Adrenal gland (tissue), 12 donors: ENCODE results near the gene GDPGP1. TPM values are rescaled to one million over a fixed set of nuclear protein-coding genes. Genes with fewer than 3 reads are reported as not detected.
A peak's percentile ranks its signal among the peaks of the same experiment; 100 is the strongest.
"Not testable (repeated sequence)": the region's sequence is repeated elsewhere in the genome, so short reads cannot be mapped to it uniquely, and the experiment has no call there.

Experiments
- DNase-seq, 7 donors: peaks; one replicate each; pipeline ENCODE4 v3.0.0-alpha.2; 2019 to 2020
- H3K27ac ChIP-seq, 5 donors: fragments of 200-600 bp; sonication (generic) in 4 of 5; 1 replicate in 3 of 5; 2 replicates in 2 of 5; pipeline versions ENCODE4 v1.5.1 to v1.8.0; 2016 to 2020; ENCODE audit warnings: mild to moderate bottlenecking in 1 of 5
- H3K27me3 ChIP-seq: fragments of 200-600 bp; 2 replicates; pipeline ENCODE4 v1.8.0; 2021
- H3K36me3 ChIP-seq, 2 donors: fragments of 200-600 bp; replicated peaks in 1 of 2; 1 replicate in 1 of 2; 2 replicates in 1 of 2; pipeline versions ENCODE4 v1.5.1 to v1.8.0; 2018 to 2022
- H3K4me1 ChIP-seq, 2 donors: fragments of 200-600 bp; replicated peaks in 1 of 2; 1 replicate in 1 of 2; 2 replicates in 1 of 2; pipeline versions ENCODE4 v1.5.1 to v1.8.0; 2018 to 2021
- H3K4me3 ChIP-seq, 4 donors: fragments of 200-600 bp; sonication (generic) in 3 of 4; one replicate each; pipeline ENCODE4 v1.5.1; 2016 to 2018
- H3K9me3 ChIP-seq, 3 donors: fragments of 200-600 bp; sonication (generic) in 1 of 3; replicated peaks in 1 of 3; 1 replicate in 2 of 3; 2 replicates in 1 of 3; pipeline versions ENCODE4 v1.5.1 to v1.8.0; 2016 to 2021
- POLR2A ChIP-seq, 2 donors: fragments of 450-650 bp; IDR thresholded peaks; one replicate each; pipeline ENCODE4 v1.6.1; 2017; ENCODE audit warnings: antibody characterized with exemption in 2 of 2, mild to moderate bottlenecking in 2 of 2, moderate library complexity in 1 of 2
- WGBS, 4 donors: extraction: QIAGEN DNeasy Blood & Tissue Kit in 2 of 4; methylation state at CpG; one replicate each; pipeline versions ENCODE4 v1.1.5 to v1.1.7; 2013 to 2017; 5-methylcytosine and 5-hydroxymethylcytosine counted together
- intact Hi-C, 2 donors: fragments of 100-400 bp; cut with DNase I; formaldehyde crosslinking; loops; one replicate each; pipeline versions ENCODE4 v1.14.1 to v1.15.0; 2022 to 2023
- polyA plus RNA-seq, 3 donors: library from polyadenylated mRNA; stranded (reverse); fragments of 200-250 nt in 2 of 3; fragments of 350-450 nt in 1 of 3; fragmentation: Illumina TruSeq in 1 of 3; extraction: RNeasy Lipid Tissue Mini Kit (QIAGEN cat#74804) in 1 of 3; gene quantifications; one replicate each; pipeline ENCODE4 v1.2.3, GENCODE V29; 2013 to 2014
- small RNA-seq, 2 donors: library from RNA; depleted of rRNA; stranded (forward); fragments of <200 nt; gene quantifications; one replicate each; pipeline ENCODE3, GENCODE V24; 2016
- total RNA-seq, 9 donors: library from RNA; depleted of rRNA in 4 of 9; stranded (reverse); fragments of >200 nt in 4 of 9; fragments of 120-200 nt in 1 of 9; fragmentation: NEBNext Ultra II Directional in 1 of 9; extraction: Animal tissue kit (Norgen Biotek cat#: 25700) in 1 of 9; gene quantifications; one replicate each; pipeline versions ENCODE4 v1.1.0 to v1.2.4, GENCODE V29; 2013 to 2023
- TF ChIP-seq, protein P1 (sequence below), 6 experiments: fragments of 450-650 bp in 4 of 6; fragments of 200-600 bp in 2 of 6; sonication (generic) in 1 of 6; IDR thresholded peaks; 1 replicate in 5 of 6; 2 replicates in 1 of 6; pipeline versions ENCODE4 v1.5.1 to v1.8.0; 2016 to 2021; ENCODE audit warnings: antibody characterized with exemption in 6 of 6, mild to moderate bottlenecking in 2 of 6, moderate library complexity in 1 of 6
- donor health status: healthy with polysubstance abuse.
- donor health status: Bipolar disorder and iron deficiency.
- donor health status: DM: yes; HTN: yes; CAD: no.
- donor health status: DM: no; HTN: no; CAD: no.
- donor health status: DM: no; HTN: no; CAD: no.
- donor health status: DM: yes; HTN: yes; CAD: no.

GDPGP1 gene
- total and polyA plus RNA-seq, 12 donors: 2.6 to 17.1 (median 8.5) TPM

DNA sequence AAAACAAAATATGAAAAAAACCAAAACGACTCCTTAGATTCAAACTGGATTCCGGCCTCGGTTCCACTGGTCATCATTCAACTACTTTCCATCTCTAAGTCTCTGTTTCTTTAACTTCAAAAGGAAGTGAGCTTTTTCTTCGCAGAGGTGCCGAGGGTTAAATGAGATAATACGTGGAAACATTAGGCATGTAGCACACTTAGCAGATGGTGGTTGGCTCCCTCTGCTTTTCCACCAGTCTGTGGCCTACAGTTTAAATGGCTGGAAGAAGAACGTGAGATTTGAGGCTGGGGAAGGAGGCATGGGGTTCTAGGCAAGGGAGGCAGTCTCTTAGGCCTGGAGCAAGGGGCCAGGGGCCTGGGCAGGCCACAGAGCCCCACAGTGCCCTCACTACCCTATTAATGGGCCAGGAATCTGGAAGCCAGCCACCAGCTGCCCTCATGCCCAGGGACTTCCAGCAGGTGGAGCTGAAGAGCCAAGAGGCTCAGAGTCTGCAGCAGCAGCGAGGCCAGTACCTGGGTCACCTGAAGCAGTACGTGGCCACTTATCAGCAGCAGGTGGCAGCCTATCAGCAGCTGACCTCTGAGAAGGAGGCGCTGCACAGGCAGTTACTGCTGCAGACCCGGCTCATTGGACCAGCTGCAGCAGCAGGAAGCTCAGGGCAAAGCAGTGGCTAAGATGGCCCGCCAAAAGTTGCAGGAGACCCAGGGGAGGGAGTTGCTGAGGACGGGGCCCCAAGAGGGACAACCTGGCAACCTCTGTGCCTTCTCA lies 59.2 kb downstream of the GDPGP1 start:
- H3K36me3 ChIP-seq, H3K4me3 ChIP-seq, intact Hi-C loops, H3K27me3 ChIP-seq, H3K4me1 ChIP-seq, H3K9me3 ChIP-seq, H3K27ac ChIP-seq: not testable (repeated sequence)
- 50 to 56% (median 51%) methylated on average over 9 to 13 of the region's 13 CpGs for WGBS, 4 donors
- TF ChIP-seq, protein P1, sequence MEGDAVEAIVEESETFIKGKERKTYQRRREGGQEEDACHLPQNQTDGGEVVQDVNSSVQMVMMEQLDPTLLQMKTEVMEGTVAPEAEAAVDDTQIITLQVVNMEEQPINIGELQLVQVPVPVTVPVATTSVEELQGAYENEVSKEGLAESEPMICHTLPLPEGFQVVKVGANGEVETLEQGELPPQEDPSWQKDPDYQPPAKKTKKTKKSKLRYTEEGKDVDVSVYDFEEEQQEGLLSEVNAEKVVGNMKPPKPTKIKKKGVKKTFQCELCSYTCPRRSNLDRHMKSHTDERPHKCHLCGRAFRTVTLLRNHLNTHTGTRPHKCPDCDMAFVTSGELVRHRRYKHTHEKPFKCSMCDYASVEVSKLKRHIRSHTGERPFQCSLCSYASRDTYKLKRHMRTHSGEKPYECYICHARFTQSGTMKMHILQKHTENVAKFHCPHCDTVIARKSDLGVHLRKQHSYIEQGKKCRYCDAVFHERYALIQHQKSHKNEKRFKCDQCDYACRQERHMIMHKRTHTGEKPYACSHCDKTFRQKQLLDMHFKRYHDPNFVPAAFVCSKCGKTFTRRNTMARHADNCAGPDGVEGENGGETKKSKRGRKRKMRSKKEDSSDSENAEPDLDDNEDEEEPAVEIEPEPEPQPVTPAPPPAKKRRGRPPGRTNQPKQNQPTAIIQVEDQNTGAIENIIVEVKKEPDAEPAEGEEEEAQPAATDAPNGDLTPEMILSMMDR (IDR thresholded peaks at IDR 0.05): peak; percentile 53 to 80 (median 68)
- peak; percentile 67 to 86 (median 78) for DNase-seq

DNA sequence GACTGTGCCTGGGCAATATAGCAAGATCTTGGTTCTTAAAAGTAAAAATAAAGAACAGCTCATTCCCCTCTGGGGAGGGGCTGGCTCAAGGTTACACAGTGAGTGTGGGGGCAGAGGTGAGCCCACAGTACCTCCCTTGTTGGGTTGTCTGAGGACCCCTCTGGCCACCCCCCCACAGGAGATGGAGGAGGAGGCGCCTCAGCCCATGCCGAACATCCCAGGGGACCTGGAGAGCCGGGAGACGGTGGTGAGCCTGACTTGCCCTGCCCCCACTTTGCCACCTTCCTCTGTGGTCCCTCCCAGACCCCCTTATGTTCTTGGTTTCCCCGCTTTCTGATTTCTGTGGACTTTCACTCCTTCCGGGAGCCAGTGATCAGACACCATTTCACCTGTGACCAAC lies 60.1 kb downstream of the GDPGP1 start:
- Histone ChIP-seq H3K9me3 (no peaks in the 10 kb centered on the region), H3K27ac (no peak overlapping the region), H3K4me1 (no peaks in the 10 kb centered on the region), H3K4me3 (no peak overlapping the region), H3K36me3 (no peaks in the 10 kb centered on the region), H3K27me3 (no peaks in the 10 kb centered on the region)
- TF ChIP-seq POLR2A (IDR thresholded peaks at IDR 0.05): no peak
- TF ChIP-seq, protein P1 (IDR thresholded peaks at IDR 0.05): no peak
- DNase-seq: no peak
- WGBS, 4 donors: 73 to 89% (median 81%) methylated on average over 6 of the region's 6 CpGs
- intact Hi-C loops: no loop called here

DNA sequence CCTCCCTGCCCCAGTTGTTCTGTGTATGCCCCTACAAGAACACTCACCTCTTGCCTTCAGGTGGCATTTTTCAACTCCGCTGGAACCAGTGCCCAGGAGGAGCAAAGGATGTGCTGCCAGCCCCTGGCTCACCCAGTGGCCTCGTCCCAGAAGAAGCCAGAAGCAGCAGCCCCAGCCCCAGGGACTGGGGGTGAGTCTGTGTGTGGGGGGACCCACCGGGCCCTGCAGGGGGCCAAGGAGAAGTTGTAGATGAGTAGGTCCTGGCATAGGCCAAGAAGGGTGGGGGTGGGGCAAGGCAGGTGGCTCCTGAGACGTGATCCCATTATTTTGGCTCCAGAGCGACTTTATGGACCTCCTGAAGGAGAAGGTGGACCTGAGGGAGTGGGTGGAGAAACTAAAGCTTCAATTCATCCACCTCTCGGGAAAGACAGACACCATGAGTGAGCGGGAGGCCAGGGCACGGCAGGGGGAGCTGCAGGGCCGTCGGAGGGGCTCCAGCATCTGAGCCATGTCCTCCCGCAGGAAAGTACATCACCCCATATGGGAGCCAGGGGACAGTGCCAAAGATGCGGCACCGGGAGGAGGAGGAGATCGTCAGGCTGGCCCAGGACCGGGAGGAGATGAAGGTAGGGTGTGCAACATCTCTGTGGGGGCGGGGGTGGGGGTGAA lies 60.7 kb downstream of the GDPGP1 start:
- no peaks in the 10 kb centered on the region for H3K4me1 ChIP-seq
- H3K27me3 ChIP-seq: no peaks in the 10 kb centered on the region
- intact Hi-C loops: no loop called here
- no peak overlapping the region for H3K4me3 ChIP-seq
- H3K9me3 ChIP-seq: no peaks in the 10 kb centered on the region
- no peak for DNase-seq
- no peak for TF ChIP-seq POLR2A (IDR thresholded peaks at IDR 0.05)
- TF ChIP-seq, protein P1 (IDR thresholded peaks at IDR 0.05): no peak
- no peaks in the 10 kb centered on the region for H3K36me3 ChIP-seq
- WGBS, 4 donors: 60 to 73% (median 71%) methylated on average over 9 to 16 of the region's 16 CpGs
- H3K27ac ChIP-seq: no peak overlapping the region

DNA sequence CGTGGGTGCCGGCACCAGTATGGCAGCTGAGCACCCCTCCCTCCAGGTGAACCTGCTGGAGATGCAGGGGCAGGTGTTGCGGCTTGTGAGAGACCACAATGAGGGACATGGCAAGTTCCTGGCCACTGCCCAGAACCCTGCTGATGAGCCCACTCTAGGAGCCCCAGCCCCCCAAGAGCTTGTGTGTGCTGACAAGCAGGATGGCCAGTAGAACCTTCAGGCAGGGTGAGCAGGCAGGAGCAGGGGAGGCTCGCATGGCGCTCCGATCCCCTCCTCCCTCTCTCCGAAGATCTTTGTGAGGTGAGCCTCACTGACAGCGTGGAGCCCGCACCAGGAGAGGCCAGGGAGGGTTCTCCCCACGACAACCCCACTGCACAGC lies 61.2 kb downstream of the GDPGP1 start:
- DNase-seq: no peak
- 73 to 100% (median 79%) methylated on average over 1 to 10 of the region's 10 CpGs for WGBS, 4 donors
- no peaks in the 10 kb centered on the region for H3K4me1 ChIP-seq
- no peaks in the 10 kb centered on the region for H3K36me3 ChIP-seq
- H3K27ac ChIP-seq: no peak overlapping the region
- TF ChIP-seq POLR2A (IDR thresholded peaks at IDR 0.05): no peak
- TF ChIP-seq, protein P1 (IDR thresholded peaks at IDR 0.05): no peak
- intact Hi-C loops: no loop called here
- H3K27me3 ChIP-seq: no peaks in the 10 kb centered on the region
- H3K4me3 ChIP-seq: no peak overlapping the region
- no peaks in the 10 kb centered on the region for H3K9me3 ChIP-seq

Small RNA genes within 50 kb of the gene (small RNA-seq; reads per million reads assigned to genes)
- gene AC091167.3: 0 reads per million in 2 donors
- 0 reads per million in 2 donors for gene RN7SL736P

Other genes starting within 250 kb of the GDPGP1 start
- 10 to 100 TPM in 8 of 9 donors, 1 to 10 TPM in 1; 4.1 to 23.1 (median 14.5) TPM for gene ZNF710, start 232.9 kb upstream of the GDPGP1 start, total RNA-seq
- 10 to 100 TPM in 2 of 3 donors, 1 to 10 TPM in 1; 7.4 to 59.0 (median 32.2) TPM for gene ZNF710, start 232.9 kb upstream of the GDPGP1 start, polyA plus RNA-seq
- 10 to 100 TPM; 15.8 to 33.6 (median 21.7) TPM for gene IDH2, start 131.7 kb upstream of the GDPGP1 start, total RNA-seq
- 10 to 100 TPM; 10.3 to 16.6 (median 13.5) TPM for gene IDH2, start 131.7 kb upstream of the GDPGP1 start, polyA plus RNA-seq
- gene SEMA4B, start 32.9 kb upstream of the GDPGP1 start, total RNA-seq: 100 to 1,000 TPM in 4 of 9 donors, 10 to 100 TPM in 5; 10.6 to 155 (median 91.4) TPM
- 10 to 100 TPM; 20.2 to 50.3 (median 41.6) TPM for gene SEMA4B, start 32.9 kb upstream of the GDPGP1 start, polyA plus RNA-seq
- gene CIB1, start 268 bp upstream of the GDPGP1 start, total RNA-seq: 100 to 1,000 TPM in 5 of 9 donors, 10 to 100 TPM in 4; 38.8 to 191 (median 108) TPM
- gene CIB1, start 268 bp upstream of the GDPGP1 start, polyA plus RNA-seq: 100 to 1,000 TPM; 138 to 259 (median 141) TPM
- under 1 TPM in 4 of 9 donors, not detected in 5; 0.17 to 0.43 (median 0.35) TPM for gene TTLL13, start 15.3 kb downstream of the GDPGP1 start, total RNA-seq
- gene TTLL13, start 15.3 kb downstream of the GDPGP1 start, polyA plus RNA-seq: 1 to 10 TPM in 1 of 3 donors, under 1 TPM in 2; 0.11 to 1.9 (median 0.20) TPM
- gene NGRN, start 31.5 kb downstream of the GDPGP1 start, total RNA-seq: 100 to 1,000 TPM in 6 of 9 donors, 10 to 100 TPM in 3; 61.4 to 131 (median 105) TPM
- gene NGRN, start 31.5 kb downstream of the GDPGP1 start, polyA plus RNA-seq: 100 to 1,000 TPM in 1 of 3 donors, 10 to 100 TPM in 2; 53.5 to 133 (median 56.3) TPM
- gene ZNF774, start 118.1 kb downstream of the GDPGP1 start, total RNA-seq: 10 to 100 TPM in 2 of 9 donors, 1 to 10 TPM in 7; 3.3 to 21.4 (median 6.4) TPM
- gene ZNF774, start 118.1 kb downstream of the GDPGP1 start, polyA plus RNA-seq: 1 to 10 TPM; 1.0 to 5.7 (median 1.8) TPM
- gene IQGAP1, start 154.0 kb downstream of the GDPGP1 start, total RNA-seq: 100 to 1,000 TPM; 122 to 261 (median 151) TPM
- 100 to 1,000 TPM in 1 of 3 donors, 10 to 100 TPM in 2; 34.3 to 195 (median 57.7) TPM for gene IQGAP1, start 154.0 kb downstream of the GDPGP1 start, polyA plus RNA-seq